ENCODE measurements around the gene LRRC4B.
"Not testable (repeated sequence)": the region's sequence is repeated elsewhere in the genome, so short reads cannot be mapped to it uniquely, and the experiment has no call there.

LRRC4B gene

GRCh38 chr19:50535672-50536187, 32.5 kb downstream of the LRRC4B start:
- TF ChIP-seq CTCF (IDR thresholded peaks at IDR 0.05; ENCODE audit: low read depth, low read length, missing control alignments): no peak
- no peak for DNase-seq (ENCODE audit: extremely low read depth, low read depth)
- no peak overlapping the region for H3K4me3 ChIP-seq (replicated peaks; ENCODE audit: low read depth, low read length)

- no peak for TF ChIP-seq CTCF (IDR thresholded peaks at IDR 0.05; ENCODE audit: low read depth, low read length, missing control alignments)
- no peak overlapping the region for H3K4me3 ChIP-seq (replicated peaks; ENCODE audit: low read depth, low read length)
Observed at GRCh38 chr19:50534478-50534877, 33.8 kb downstream of the LRRC4B start.

GRCh38 chr19:50532952-50533351, 35.3 kb downstream of the LRRC4B start:
- no peak for DNase-seq (ENCODE audit: extremely low read depth, low read depth)
- TF ChIP-seq CTCF (IDR thresholded peaks at IDR 0.05; ENCODE audit: low read depth, low read length, missing control alignments): no peak

More at GRCh38 chr19:50534478-50534877, 33.8 kb downstream of the LRRC4B start:
- DNase-seq (ENCODE audit: extremely low read depth, low read depth): no peak

GRCh38 chr19:50531171-50531612, 37.0 kb downstream of the LRRC4B start:
- H3K4me3 ChIP-seq (replicated peaks; ENCODE audit: low read depth, low read length): no peak overlapping the region
- DNase-seq (ENCODE audit: extremely low read depth, low read depth): no peak
- no peak for TF ChIP-seq CTCF (IDR thresholded peaks at IDR 0.05; ENCODE audit: low read depth, low read length, missing control alignments)

More at GRCh38 chr19:50532952-50533351, 35.3 kb downstream of the LRRC4B start:
- no peak overlapping the region for H3K4me3 ChIP-seq (replicated peaks; ENCODE audit: low read depth, low read length)

- H3K4me3 ChIP-seq (replicated peaks; ENCODE audit: low read depth, low read length); DNase-seq (ENCODE audit: extremely low read depth, low read depth): not testable (repeated sequence)
Observed at GRCh38 chr19:50528052-50528451, 40.2 kb downstream of the LRRC4B start.

- TF ChIP-seq CTCF (IDR thresholded peaks at IDR 0.05; ENCODE audit: low read depth, low read length, missing control alignments): no peak
- no peak for DNase-seq (ENCODE audit: extremely low read depth, low read depth)
- no peak overlapping the region for H3K4me3 ChIP-seq (replicated peaks; ENCODE audit: low read depth, low read length)
Observed at GRCh38 chr19:50522881-50523280, 45.4 kb downstream of the LRRC4B start.

- H3K4me3 ChIP-seq (replicated peaks; ENCODE audit: low read depth, low read length): no peak overlapping the region
- TF ChIP-seq CTCF (IDR thresholded peaks at IDR 0.05; ENCODE audit: low read depth, low read length, missing control alignments): no peak
- DNase-seq (ENCODE audit: extremely low read depth, low read depth): no peak
Observed at GRCh38 chr19:50520822-50521465, 47.3 kb downstream of the LRRC4B start.
